OCI-LY7 (cell line): ENCODE measurements around the gene LRRC10B. TPM values are rescaled to one million over a fixed set of nuclear protein-coding genes. Genes with fewer than 3 reads are reported as not detected.

Experiments used
- BruUV-seq: library from RNA; stranded (reverse); fragments of 400-500 nt; replicated peaks from 2 replicates; lab custom pipeline; 2021; lab: Mats Ljungman, UMichigan
- CTCF ChIA-PET: fragments of 300-600 bp; sonication (Branson Sonifier 250); formaldehyde crosslinking; loops from one replicate; lab custom pipeline; 2022; ENCODE audit warnings: antibody characterized with exemption; ENCODE audit not compliant: unreplicated experiment; lab: Charles Lee
- POLR2A ChIA-PET: fragments of 300-600 bp; sonication (Branson Sonifier 250); formaldehyde crosslinking; loops from one replicate; lab custom pipeline; 2022; ENCODE audit warnings: antibody characterized with exemption; lab: Charles Lee
- DNase-seq: peaks from one replicate; pipeline ENCODE4 v3.0.0-alpha.2; 2015; ENCODE audit warnings: low spot score
- H2AFZ ChIP-seq: fragments of 200-600 bp; sonication (generic), shearing (Covaris generic); 2 replicates; pipeline ENCODE4 v1.6.1; 2014; ENCODE audit warnings: mild to moderate bottlenecking, antibody characterized with exemption, low read length, moderate library complexity
- H3K27ac ChIP-seq: fragments of 200-600 bp; sonication (generic); 2 replicates; pipeline ENCODE4 v1.5.1; 2014; ENCODE audit warnings: mixed run types, low read depth, mild to moderate bottlenecking, moderate library complexity, low read length, inconsistent platforms; ENCODE audit not compliant: poor library complexity, severe bottlenecking
- H3K36me3 ChIP-seq: fragments of 200-600 bp; sonication (generic); 2 replicates; pipeline ENCODE4 v1.6.1; 2014; ENCODE audit warnings: mild to moderate bottlenecking, antibody characterized with exemption, low read length, moderate library complexity, mixed read lengths; ENCODE audit not compliant: insufficient read depth
- H3K4me1 ChIP-seq: fragments of 200-600 bp; sonication (generic); 2 replicates; pipeline ENCODE4 v1.5.1; 2014; ENCODE audit warnings: mild to moderate bottlenecking, low read length; ENCODE audit not compliant: insufficient read depth, poor library complexity, severe bottlenecking
- H3K4me2 ChIP-seq: fragments of 200-600 bp; sonication (generic); 2 replicates; pipeline ENCODE4 v1.6.1; 2014; ENCODE audit warnings: mild to moderate bottlenecking, low read length
- H3K4me3 ChIP-seq: fragments of 200-600 bp; sonication (generic); 2 replicates; pipeline ENCODE4 v1.5.1; 2014; ENCODE audit warnings: mild to moderate bottlenecking, low read depth, low read length; ENCODE audit not compliant: poor library complexity, severe bottlenecking
- H3K79me2 ChIP-seq: fragments of 200-600 bp; sonication (generic); 2 replicates; pipeline ENCODE4 v1.6.1; 2016; ENCODE audit warnings: low read depth, mild to moderate bottlenecking, low read length, moderate library complexity, mixed read lengths; ENCODE audit not compliant: insufficient read depth
- H3K9me2 ChIP-seq: fragments of 200-600 bp; sonication (generic); 2 replicates; pipeline ENCODE4 v1.6.1; 2016; ENCODE audit warnings: mild to moderate bottlenecking, low read length, mixed read lengths; ENCODE audit not compliant: insufficient read depth
- H3K9me3 ChIP-seq: fragments of 200-600 bp; sonication (generic); 2 replicates; pipeline ENCODE4 v1.6.1; 2014; ENCODE audit warnings: mild to moderate bottlenecking, mixed run types, low read length, mixed read lengths
- H4K20me1 ChIP-seq: fragments of 200-600 bp; sonication (generic); 2 replicates; pipeline ENCODE4 v1.6.1; 2014; ENCODE audit warnings: mild to moderate bottlenecking, antibody characterized with exemption, low read length, moderate library complexity, mixed read lengths; ENCODE audit not compliant: insufficient read depth
- CTCF ChIP-seq: fragments of 200-600 bp; sonication (generic); conservative IDR thresholded peaks from 2 replicates; pipeline ENCODE4 v1.5.1; 2014; ENCODE audit warnings: mild to moderate bottlenecking, antibody characterized with exemption, low read length, moderate library complexity, mixed read lengths
- EZH2phosphoT487 ChIP-seq: fragments of 200-600 bp; sonication (generic); IDR thresholded peaks from 2 replicates; pipeline ENCODE4 v1.6.1; 2018; ENCODE audit warnings: low read depth, borderline replicate concordance, mild to moderate bottlenecking, mixed run types, antibody characterized with exemption, low read length, moderate library complexity, mixed read lengths
- intact Hi-C: fragments of 100-400 bp; cut with micrococcal nuclease; formaldehyde crosslinking; loops from one replicate; pipeline ENCODE4 v1.10.0; 2022; ENCODE audit not compliant: unreplicated experiment
- total RNA-seq, 2 experiments: library from RNA; depleted of rRNA in 1 of 2; stranded (reverse); fragments of >200 nt in 1 of 2; shearing (Covaris generic) in 1 of 2; gene quantifications; 2 replicates each; pipeline ENCODE4 v1.2.3, GENCODE V29; 2014 to 2022

The LRRC10B gene
- total RNA-seq, 2 experiments from 2014 or later, result not detected

- Histone ChIP-seq H3K4me2 (no peak overlapping the region), H3K79me2 (no peaks in the 10 kb centered on the region), H3K9me3 (no peaks in the 10 kb centered on the region), H4K20me1 (no peaks in the 10 kb centered on the region), H3K36me3 (no peaks in the 10 kb centered on the region), H2AFZ (no peak overlapping the region), H3K4me3 (no peak overlapping the region), H3K9me2 (no peaks in the 10 kb centered on the region), H3K27ac (no peak overlapping the region), H3K4me1 (peaks cover 7% of the 10 kb centered on the region)
- TF ChIP-seq EZH2phosphoT487 (no peak), CTCF (no peak)
- ChIA-PET POLR2A (no interaction called here), CTCF (no interaction called here)
- no peak for DNase-seq
- no TSS peak for BruUV-seq
- intact Hi-C loops, result no loop called here
Observed at GRCh38 chr11:61536676-61537270, 28.2 kb downstream of the LRRC10B start.

- no peak for DNase-seq
- no peaks in the 10 kb centered on the region for H3K9me2 ChIP-seq
- ChIA-PET CTCF (no interaction called here), POLR2A (no interaction called here)
- H4K20me1 ChIP-seq, result no peaks in the 10 kb centered on the region
- intact Hi-C loops, result no loop called here
- H2AFZ ChIP-seq, result no peak overlapping the region
- H3K4me1 ChIP-seq, result peaks cover 7% of the 10 kb centered on the region
- H3K4me2 ChIP-seq, result no peak overlapping the region
- H3K27ac ChIP-seq, result no peak overlapping the region
- no TSS peak for BruUV-seq
- no peaks in the 10 kb centered on the region for H3K9me3 ChIP-seq
- H3K36me3 ChIP-seq, result no peaks in the 10 kb centered on the region
- TF ChIP-seq CTCF (no peak), EZH2phosphoT487 (no peak)
- H3K79me2 ChIP-seq, result no peaks in the 10 kb centered on the region
- no peak overlapping the region for H3K4me3 ChIP-seq
Observed at GRCh38 chr11:61537326-61537725, 28.8 kb downstream of the LRRC10B start.

- Histone ChIP-seq H3K4me3 (no peak overlapping the region), H2AFZ (no peak overlapping the region), H3K27ac (no peak overlapping the region), H3K4me2 (no peak overlapping the region), H3K4me1 (peaks cover 7% of the 10 kb centered on the region), H3K9me2 (no peaks in the 10 kb centered on the region), H3K79me2 (no peaks in the 10 kb centered on the region), H3K36me3 (no peaks in the 10 kb centered on the region), H3K9me3 (no peaks in the 10 kb centered on the region), H4K20me1 (no peaks in the 10 kb centered on the region)
- ChIA-PET CTCF (no interaction called here), POLR2A (no interaction called here)
- TF ChIP-seq CTCF (no peak), EZH2phosphoT487 (no peak)
- no TSS peak for BruUV-seq
- no peak for DNase-seq
- intact Hi-C loops, result no loop called here
Observed at GRCh38 chr11:61538636-61538961, 30.1 kb downstream of the LRRC10B start.
